ENCODE measurements around the gene ATP10A. TPM values are rescaled to one million over a fixed set of nuclear protein-coding genes. Genes with fewer than 3 reads are reported as not detected.

ATP10A gene
- total and polyA plus RNA-seq, 2 of the 8 experiments (the other 6 are each of a cell fraction or from before 2014, with no cell fraction given), result 2.0 to 2.8 TPM

GRCh38 chr15:25742776-25743547 is 120.2 kb downstream of the ATP10A start (continued):
- TF ChIP-seq JUND (IDR thresholded peaks at IDR 0.05; ENCODE audit: low read length) (no peak), FOSL1 (IDR thresholded peaks at IDR 0.05; ENCODE audit: insufficient read depth, low read depth, low read length) (no peak), CTBP2 (IDR thresholded peaks at IDR 0.05; ENCODE audit: borderline replicate concordance, insufficient read depth, insufficient read length, low read length) (no peak), CREB1 (IDR thresholded peaks at IDR 0.05) (no peak), HDAC6 (IDR thresholded peaks at IDR 0.05; ENCODE audit: low read depth, low read length) (no peak), MAX (IDR thresholded peaks at IDR 0.05) (no peak)
- TF ChIP-seq, protein P1, sequence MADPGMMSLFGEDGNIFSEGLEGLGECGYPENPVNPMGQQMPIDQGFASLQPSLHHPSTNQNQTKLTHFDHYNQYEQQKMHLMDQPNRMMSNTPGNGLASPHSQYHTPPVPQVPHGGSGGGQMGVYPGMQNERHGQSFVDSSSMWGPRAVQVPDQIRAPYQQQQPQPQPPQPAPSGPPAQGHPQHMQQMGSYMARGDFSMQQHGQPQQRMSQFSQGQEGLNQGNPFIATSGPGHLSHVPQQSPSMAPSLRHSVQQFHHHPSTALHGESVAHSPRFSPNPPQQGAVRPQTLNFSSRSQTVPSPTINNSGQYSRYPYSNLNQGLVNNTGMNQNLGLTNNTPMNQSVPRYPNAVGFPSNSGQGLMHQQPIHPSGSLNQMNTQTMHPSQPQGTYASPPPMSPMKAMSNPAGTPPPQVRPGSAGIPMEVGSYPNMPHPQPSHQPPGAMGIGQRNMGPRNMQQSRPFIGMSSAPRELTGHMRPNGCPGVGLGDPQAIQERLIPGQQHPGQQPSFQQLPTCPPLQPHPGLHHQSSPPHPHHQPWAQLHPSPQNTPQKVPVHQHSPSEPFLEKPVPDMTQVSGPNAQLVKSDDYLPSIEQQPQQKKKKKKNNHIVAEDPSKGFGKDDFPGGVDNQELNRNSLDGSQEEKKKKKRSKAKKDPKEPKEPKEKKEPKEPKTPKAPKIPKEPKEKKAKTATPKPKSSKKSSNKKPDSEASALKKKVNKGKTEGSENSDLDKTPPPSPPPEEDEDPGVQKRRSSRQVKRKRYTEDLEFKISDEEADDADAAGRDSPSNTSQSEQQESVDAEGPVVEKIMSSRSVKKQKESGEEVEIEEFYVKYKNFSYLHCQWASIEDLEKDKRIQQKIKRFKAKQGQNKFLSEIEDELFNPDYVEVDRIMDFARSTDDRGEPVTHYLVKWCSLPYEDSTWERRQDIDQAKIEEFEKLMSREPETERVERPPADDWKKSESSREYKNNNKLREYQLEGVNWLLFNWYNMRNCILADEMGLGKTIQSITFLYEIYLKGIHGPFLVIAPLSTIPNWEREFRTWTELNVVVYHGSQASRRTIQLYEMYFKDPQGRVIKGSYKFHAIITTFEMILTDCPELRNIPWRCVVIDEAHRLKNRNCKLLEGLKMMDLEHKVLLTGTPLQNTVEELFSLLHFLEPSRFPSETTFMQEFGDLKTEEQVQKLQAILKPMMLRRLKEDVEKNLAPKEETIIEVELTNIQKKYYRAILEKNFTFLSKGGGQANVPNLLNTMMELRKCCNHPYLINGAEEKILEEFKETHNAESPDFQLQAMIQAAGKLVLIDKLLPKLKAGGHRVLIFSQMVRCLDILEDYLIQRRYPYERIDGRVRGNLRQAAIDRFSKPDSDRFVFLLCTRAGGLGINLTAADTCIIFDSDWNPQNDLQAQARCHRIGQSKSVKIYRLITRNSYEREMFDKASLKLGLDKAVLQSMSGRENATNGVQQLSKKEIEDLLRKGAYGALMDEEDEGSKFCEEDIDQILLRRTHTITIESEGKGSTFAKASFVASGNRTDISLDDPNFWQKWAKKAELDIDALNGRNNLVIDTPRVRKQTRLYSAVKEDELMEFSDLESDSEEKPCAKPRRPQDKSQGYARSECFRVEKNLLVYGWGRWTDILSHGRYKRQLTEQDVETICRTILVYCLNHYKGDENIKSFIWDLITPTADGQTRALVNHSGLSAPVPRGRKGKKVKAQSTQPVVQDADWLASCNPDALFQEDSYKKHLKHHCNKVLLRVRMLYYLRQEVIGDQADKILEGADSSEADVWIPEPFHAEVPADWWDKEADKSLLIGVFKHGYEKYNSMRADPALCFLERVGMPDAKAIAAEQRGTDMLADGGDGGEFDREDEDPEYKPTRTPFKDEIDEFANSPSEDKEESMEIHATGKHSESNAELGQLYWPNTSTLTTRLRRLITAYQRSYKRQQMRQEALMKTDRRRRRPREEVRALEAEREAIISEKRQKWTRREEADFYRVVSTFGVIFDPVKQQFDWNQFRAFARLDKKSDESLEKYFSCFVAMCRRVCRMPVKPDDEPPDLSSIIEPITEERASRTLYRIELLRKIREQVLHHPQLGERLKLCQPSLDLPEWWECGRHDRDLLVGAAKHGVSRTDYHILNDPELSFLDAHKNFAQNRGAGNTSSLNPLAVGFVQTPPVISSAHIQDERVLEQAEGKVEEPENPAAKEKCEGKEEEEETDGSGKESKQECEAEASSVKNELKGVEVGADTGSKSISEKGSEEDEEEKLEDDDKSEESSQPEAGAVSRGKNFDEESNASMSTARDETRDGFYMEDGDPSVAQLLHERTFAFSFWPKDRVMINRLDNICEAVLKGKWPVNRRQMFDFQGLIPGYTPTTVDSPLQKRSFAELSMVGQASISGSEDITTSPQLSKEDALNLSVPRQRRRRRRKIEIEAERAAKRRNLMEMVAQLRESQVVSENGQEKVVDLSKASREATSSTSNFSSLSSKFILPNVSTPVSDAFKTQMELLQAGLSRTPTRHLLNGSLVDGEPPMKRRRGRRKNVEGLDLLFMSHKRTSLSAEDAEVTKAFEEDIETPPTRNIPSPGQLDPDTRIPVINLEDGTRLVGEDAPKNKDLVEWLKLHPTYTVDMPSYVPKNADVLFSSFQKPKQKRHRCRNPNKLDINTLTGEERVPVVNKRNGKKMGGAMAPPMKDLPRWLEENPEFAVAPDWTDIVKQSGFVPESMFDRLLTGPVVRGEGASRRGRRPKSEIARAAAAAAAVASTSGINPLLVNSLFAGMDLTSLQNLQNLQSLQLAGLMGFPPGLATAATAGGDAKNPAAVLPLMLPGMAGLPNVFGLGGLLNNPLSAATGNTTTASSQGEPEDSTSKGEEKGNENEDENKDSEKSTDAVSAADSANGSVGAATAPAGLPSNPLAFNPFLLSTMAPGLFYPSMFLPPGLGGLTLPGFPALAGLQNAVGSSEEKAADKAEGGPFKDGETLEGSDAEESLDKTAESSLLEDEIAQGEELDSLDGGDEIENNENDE (IDR thresholded peaks at IDR 0.05; ENCODE audit: insufficient replicate concordance, low read length), result no peak
- TF ChIP-seq, protein P2, sequence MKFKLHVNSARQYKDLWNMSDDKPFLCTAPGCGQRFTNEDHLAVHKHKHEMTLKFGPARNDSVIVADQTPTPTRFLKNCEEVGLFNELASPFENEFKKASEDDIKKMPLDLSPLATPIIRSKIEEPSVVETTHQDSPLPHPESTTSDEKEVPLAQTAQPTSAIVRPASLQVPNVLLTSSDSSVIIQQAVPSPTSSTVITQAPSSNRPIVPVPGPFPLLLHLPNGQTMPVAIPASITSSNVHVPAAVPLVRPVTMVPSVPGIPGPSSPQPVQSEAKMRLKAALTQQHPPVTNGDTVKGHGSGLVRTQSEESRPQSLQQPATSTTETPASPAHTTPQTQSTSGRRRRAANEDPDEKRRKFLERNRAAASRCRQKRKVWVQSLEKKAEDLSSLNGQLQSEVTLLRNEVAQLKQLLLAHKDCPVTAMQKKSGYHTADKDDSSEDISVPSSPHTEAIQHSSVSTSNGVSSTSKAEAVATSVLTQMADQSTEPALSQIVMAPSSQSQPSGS (IDR thresholded peaks at IDR 0.05; ENCODE audit: low read length), result no peak

Data from H1 (cell line).